Skeletal muscle tissue (tissue), 4 donors: Measurements from ENCODE around the gene BORCS6. TPM values are rescaled to one million over a fixed set of nuclear protein-coding genes. Genes with fewer than 3 reads are reported as not detected.
A peak's percentile ranks its signal among the peaks of the same experiment; 100 is the strongest.

ENCODE experiments used
- H3K27ac ChIP-seq: one replicate; pipeline ENCODE4 v1.7.0; 2013; ENCODE audit warnings: mild to moderate bottlenecking, low read depth, low read length, inconsistent platforms
- H3K27me3 ChIP-seq, 3 donors: one replicate each; pipeline ENCODE4 v1.7.0; 2013; ENCODE audit warnings: low read length in 3 of 3; ENCODE audit not compliant: control insufficient read depth in 3 of 3, insufficient read depth in 3 of 3
- H3K36me3 ChIP-seq, 3 donors: one replicate each; pipeline ENCODE4 v1.7.0; 2013; ENCODE audit warnings: low read length in 3 of 3; ENCODE audit not compliant: control insufficient read depth in 3 of 3, insufficient read depth in 3 of 3
- H3K4me1 ChIP-seq, 3 donors: one replicate each; pipeline ENCODE4 v1.7.0; 2013; ENCODE audit warnings: low read length in 3 of 3, mild to moderate bottlenecking in 3 of 3; ENCODE audit not compliant: control insufficient read depth in 3 of 3, insufficient read depth in 3 of 3
- H3K4me3 ChIP-seq, 3 donors: one replicate each; pipeline ENCODE4 v1.7.0; 2013; ENCODE audit warnings: low read length in 3 of 3
- H3K9ac ChIP-seq, 3 donors: one replicate each; pipeline ENCODE4 v1.7.0; 2013; ENCODE audit warnings: low read length in 3 of 3, mild to moderate bottlenecking in 3 of 3, moderate library complexity in 2 of 3, low read depth in 1 of 3
- H3K9me3 ChIP-seq, 3 donors: one replicate each; pipeline ENCODE4 v1.7.0; 2013; ENCODE audit warnings: low read length in 3 of 3; ENCODE audit not compliant: control insufficient read depth in 3 of 3
- total RNA-seq: library from RNA; depleted of rRNA; stranded (reverse); fragments of >200 nt; gene quantifications from one replicate; pipeline ENCODE4 v1.2.3, GENCODE V29; 2014
- donor health status: Osteomylitis.

The BORCS6 gene
- total RNA-seq, 1 donor from 2014 or later, result 4.7 TPM

- peaks cover 8 to 14% (median 10%) of the 10 kb centered on the region in 3 donors for H3K4me1 ChIP-seq
- H3K9me3 ChIP-seq, result no peaks in the 10 kb centered on the region
- peak overlapping the region; percentile 49 to 73 (median 72) for H3K4me3 ChIP-seq
- H3K9ac ChIP-seq, result peak overlapping the region; percentile 25 to 65 (median 63)
- H3K27me3 ChIP-seq, result peaks cover 0 to 3% (median 0%) of the 10 kb centered on the region in 3 donors
- H3K36me3 ChIP-seq, result no peaks in the 10 kb centered on the region
- H3K27ac ChIP-seq, result peak overlapping the region; percentile 52
Measured at GRCh38 chr17:8210761-8211458, 20.9 kb upstream of the BORCS6 start.

GRCh38 chr17:8209907-8210760 is 20.2 kb upstream of the BORCS6 start, which contains the start of gene AURKB:
TSS of gene AURKB (minus strand) at chr17:8210575. CDS start at chr17:8210224, 351 bp downstream.
- Histone ChIP-seq H3K4me3 (peak within 1 kb of the TSS; percentile 49 to 73 (median 72)), H3K9ac (peak within 1 kb of the TSS; percentile 25 to 65 (median 63)), H3K27me3 (peaks cover 0 to 3% (median 0%) of the 10 kb centered on the region in 3 donors), H3K36me3 (no peaks in the 10 kb centered on the region), H3K27ac (peak within 1 kb of the TSS; percentile 52), H3K4me1 (peaks cover 8 to 14% (median 10%) of the 10 kb centered on the region in 3 donors), H3K9me3 (no peaks in the 10 kb centered on the region)

- H3K27ac ChIP-seq, result no peak overlapping the region
- H3K36me3 ChIP-seq, result no peaks in the 10 kb centered on the region
- peaks cover 8 to 14% (median 10%) of the 10 kb centered on the region in 3 donors for H3K4me1 ChIP-seq
- H3K4me3 ChIP-seq, result no peak overlapping the region
- no peaks in the 10 kb centered on the region for H3K27me3 ChIP-seq
- H3K9ac ChIP-seq, result no peak overlapping the region
- H3K9me3 ChIP-seq, result no peaks in the 10 kb centered on the region
Measured at GRCh38 chr17:8206536-8206935, 16.6 kb upstream of the BORCS6 start.

- Histone ChIP-seq H3K9me3 (no peaks in the 10 kb centered on the region), H3K36me3 (no peaks in the 10 kb centered on the region), H3K27me3 (no peaks in the 10 kb centered on the region), H3K4me3 (no peak overlapping the region), H3K27ac (no peak overlapping the region), H3K4me1 (peaks cover 1 to 3% (median 1%) of the 10 kb centered on the region in 3 donors), H3K9ac (no peak overlapping the region)
Measured at GRCh38 chr17:8204761-8205555, 15.0 kb upstream of the BORCS6 start.

- peak overlapping the region; percentile 74 for H3K27ac ChIP-seq
- peaks cover 36 to 45% (median 42%) of the 10 kb centered on the region in 3 donors for H3K4me1 ChIP-seq
- no peaks in the 10 kb centered on the region for H3K9me3 ChIP-seq
- peak overlapping the region; percentile 69 to 81 (median 76) for H3K9ac ChIP-seq
- H3K27me3 ChIP-seq, result no peaks in the 10 kb centered on the region
- peak overlapping the region; percentile 59 to 73 (median 66) for H3K4me3 ChIP-seq
- no peaks in the 10 kb centered on the region for H3K36me3 ChIP-seq
Measured at GRCh38 chr17:8192070-8192815, 2.3 kb upstream of the BORCS6 start.

GRCh38 chr17:8190506-8190905 is 526 bp upstream of the BORCS6 start:
- Histone ChIP-seq H3K27me3 (no peaks in the 10 kb centered on the region), H3K4me1 (peaks cover 47 to 51% (median 49%) of the 10 kb centered on the region in 3 donors), H3K9ac (peak overlapping the region; percentile 68 to 89 (median 84)), H3K4me3 (peak overlapping the region; percentile 38 to 68 (median 60)), H3K36me3 (no peaks in the 10 kb centered on the region), H3K27ac (peak overlapping the region; percentile 88), H3K9me3 (no peaks in the 10 kb centered on the region)

- Histone ChIP-seq H3K9me3 (no peaks in the 10 kb centered on the region), H3K27ac (peak overlapping the region; percentile 88), H3K4me1 (peaks cover 47 to 51% (median 49%) of the 10 kb centered on the region in 3 donors), H3K4me3 (peak overlapping the region; percentile 81 to 96 (median 94)), H3K36me3 (no peaks in the 10 kb centered on the region), H3K9ac (peak overlapping the region; percentile 83 to 89 (median 84)), H3K27me3 (no peaks in the 10 kb centered on the region)
Measured at GRCh38 chr17:8189041-8189710, 804 bp downstream of the BORCS6 start.

GRCh38 chr17:8188263-8188839 is 1.6 kb downstream of the BORCS6 start:
- Histone ChIP-seq H3K27ac (peak overlapping the region; percentile 77), H3K36me3 (no peaks in the 10 kb centered on the region), H3K9me3 (no peaks in the 10 kb centered on the region), H3K4me1 (peaks cover 47 to 51% (median 49%) of the 10 kb centered on the region in 3 donors), H3K4me3 (peak overlapping the region; percentile 81 to 96 (median 94)), H3K27me3 (no peaks in the 10 kb centered on the region), H3K9ac (peak overlapping the region; percentile 83 to 89 (median 84))
